HG03135 (cell line): ENCODE data around the gene NBR1.
"Not testable (repeated sequence)": the region's sequence is repeated elsewhere in the genome, so short reads cannot be mapped to it uniquely, and the experiment has no call there.

Experiments used
- ATAC-seq: cut with Tn5 transposase; IDR thresholded peaks from one replicate; pipeline ENCODE4 v1.9.1; 2021; ENCODE audit warnings: mild to moderate bottlenecking, moderate library complexity; ENCODE audit not compliant: unreplicated experiment

NBR1 gene, protein sequence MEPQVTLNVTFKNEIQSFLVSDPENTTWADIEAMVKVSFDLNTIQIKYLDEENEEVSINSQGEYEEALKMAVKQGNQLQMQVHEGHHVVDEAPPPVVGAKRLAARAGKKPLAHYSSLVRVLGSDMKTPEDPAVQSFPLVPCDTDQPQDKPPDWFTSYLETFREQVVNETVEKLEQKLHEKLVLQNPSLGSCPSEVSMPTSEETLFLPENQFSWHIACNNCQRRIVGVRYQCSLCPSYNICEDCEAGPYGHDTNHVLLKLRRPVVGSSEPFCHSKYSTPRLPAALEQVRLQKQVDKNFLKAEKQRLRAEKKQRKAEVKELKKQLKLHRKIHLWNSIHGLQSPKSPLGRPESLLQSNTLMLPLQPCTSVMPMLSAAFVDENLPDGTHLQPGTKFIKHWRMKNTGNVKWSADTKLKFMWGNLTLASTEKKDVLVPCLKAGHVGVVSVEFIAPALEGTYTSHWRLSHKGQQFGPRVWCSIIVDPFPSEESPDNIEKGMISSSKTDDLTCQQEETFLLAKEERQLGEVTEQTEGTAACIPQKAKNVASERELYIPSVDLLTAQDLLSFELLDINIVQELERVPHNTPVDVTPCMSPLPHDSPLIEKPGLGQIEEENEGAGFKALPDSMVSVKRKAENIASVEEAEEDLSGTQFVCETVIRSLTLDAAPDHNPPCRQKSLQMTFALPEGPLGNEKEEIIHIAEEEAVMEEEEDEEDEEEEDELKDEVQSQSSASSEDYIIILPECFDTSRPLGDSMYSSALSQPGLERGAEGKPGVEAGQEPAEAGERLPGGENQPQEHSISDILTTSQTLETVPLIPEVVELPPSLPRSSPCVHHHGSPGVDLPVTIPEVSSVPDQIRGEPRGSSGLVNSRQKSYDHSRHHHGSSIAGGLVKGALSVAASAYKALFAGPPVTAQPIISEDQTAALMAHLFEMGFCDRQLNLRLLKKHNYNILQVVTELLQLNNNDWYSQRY

GRCh38 chr17:43170766-43171585 is at the start of gene NBR1:
TSS of gene NBR1 (plus strand) at chr17:43171214. CDS start at chr17:43175800, 4,586 bp downstream.
- ATAC-seq, result peak; percentile 74

- peak; percentile 94 for ATAC-seq
Measured at GRCh38 chr17:43125133-43125966, 45.7 kb upstream of the NBR1 start, which contains the start of gene BRCA1. TSS of gene BRCA1 (minus strand) at chr17:43125364. CDS start at chr17:43124096, 1,268 bp downstream.

DNA sequence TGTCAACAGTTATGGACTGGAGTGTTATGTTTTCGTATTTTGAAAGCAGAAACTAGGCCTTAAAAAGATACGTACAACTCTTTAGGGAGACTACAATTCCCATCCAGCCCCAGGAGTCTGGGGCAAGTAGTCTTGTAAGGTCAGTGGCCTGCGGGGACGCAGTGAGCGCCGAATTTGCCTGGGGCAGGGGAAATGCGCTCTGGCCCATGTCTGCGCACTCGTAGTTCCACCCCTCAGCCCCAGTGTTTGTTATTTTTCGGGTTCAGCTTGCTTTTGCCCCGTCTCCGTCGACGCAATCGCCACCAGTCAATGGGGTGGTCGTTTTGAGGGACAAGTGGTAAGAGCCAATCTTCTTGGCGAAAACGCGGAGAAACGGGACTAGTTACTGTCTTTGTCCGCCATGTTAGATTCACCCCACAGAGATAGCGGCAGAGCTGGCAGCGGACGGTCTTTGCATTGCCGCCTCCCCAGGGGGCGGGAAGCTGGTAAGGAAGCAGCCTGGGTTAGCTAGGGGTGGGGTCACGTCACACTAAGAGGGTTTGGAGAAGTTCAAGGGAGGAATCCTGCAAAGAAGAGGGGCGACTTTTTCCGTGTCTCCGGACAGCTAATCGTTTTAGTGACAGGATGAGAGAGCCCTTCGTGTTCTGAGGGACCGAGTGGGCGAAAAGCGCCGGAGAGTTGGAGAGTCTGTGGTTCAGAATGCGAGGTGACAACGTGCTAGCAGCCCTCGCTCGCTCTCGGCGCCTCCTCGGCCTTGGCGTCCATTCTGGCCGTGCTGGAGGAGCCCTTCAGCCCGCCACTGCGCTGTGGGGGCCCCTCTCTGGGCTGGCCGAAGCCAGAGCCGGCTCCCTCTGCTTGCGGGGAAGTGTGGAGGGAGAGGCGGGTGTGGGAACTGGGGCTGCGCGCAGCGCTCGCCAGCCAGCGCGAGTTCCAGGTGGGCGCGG is 44.8 kb upstream of the NBR1 start:
- no peak for ATAC-seq

GRCh38 chr17:43126911-43127290 is 44.1 kb upstream of the NBR1 start:
- ATAC-seq, result no peak

- not testable (repeated sequence) for ATAC-seq
Measured at GRCh38 chr17:43127333-43127876, 43.6 kb upstream of the NBR1 start.

GRCh38 chr17:43129671-43130010 is 41.4 kb upstream of the NBR1 start:
- no peak for ATAC-seq

DNA sequence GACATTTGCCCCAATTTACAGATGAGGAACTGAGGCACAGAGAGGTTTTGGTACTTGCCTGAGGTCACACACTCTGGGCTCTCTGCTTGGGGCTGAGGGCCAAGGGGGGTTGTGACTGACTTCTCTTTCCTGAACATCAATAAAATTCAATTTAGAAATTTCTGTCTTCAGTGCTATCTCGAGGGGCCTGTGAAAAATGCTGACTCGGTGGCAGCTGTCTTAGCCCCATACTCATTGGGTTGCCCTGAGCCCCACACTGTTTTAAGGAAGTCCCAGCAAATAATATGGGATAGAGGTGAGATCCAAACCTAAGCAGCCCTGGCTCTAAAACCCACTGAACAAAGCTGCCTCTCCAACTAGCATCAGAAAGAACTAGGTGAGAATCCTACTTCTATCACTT is 38.9 kb upstream of the NBR1 start:
- no peak for ATAC-seq

- ATAC-seq, result not testable (repeated sequence)
Measured at GRCh38 chr17:43133439-43133838, 37.6 kb upstream of the NBR1 start.

DNA sequence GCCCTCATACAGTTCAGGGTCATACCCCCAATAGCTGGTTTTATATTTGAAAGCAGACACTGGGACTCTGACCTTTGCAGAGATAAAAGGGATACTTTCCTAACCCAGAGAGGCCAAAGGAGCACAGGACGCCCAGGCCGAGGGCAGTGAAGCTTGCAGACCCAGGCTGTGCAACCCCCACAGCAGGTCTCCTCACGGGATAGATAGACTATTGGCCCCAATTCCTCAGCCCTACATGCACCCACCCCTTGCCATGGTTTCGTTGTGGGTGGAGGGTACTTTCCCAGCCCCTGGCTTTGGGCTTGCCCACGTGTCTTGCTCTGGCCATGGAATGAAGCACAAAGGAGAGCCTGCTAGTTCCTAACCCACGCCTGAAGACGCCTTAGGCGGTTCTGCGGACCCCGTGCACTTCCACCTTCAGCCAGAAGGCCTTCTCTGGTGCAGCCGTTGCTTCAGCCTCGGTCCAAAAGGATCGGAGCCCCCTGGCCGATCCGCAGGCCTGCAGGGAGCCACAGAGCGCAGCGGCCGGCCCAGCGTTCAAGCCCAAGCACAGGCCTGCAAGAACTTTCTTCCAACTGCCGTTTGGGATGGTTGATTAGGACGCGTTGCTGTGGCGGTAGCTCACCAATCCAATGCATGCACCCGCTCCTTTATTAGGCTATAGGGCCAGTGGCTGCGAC is 36.1 kb upstream of the NBR1 start:
- ATAC-seq, result no peak

- ATAC-seq, result no peak
Measured at GRCh38 chr17:43135454-43135819, 35.6 kb upstream of the NBR1 start.

DNA sequence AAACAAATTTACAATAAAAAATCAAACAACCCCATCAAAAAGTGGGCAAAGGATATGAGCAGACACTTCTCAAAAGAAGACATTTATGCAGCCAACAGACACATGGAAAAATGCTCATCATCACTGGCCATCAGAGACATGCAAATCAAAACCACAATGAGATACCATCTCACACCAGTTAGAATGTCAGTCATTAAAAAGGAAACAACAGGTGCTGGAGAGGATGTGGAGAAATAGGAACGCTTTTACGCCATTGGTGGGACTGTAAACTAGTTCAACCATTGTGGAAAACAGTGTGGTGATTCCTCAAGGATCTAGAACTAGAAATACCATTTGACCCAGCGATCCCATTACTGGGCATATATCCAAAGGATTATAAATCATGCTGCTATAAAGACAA is 34.4 kb upstream of the NBR1 start:
- ATAC-seq, result not testable (repeated sequence)

- not testable (repeated sequence) for ATAC-seq
Measured at GRCh38 chr17:43138531-43138930, 32.5 kb upstream of the NBR1 start.

DNA sequence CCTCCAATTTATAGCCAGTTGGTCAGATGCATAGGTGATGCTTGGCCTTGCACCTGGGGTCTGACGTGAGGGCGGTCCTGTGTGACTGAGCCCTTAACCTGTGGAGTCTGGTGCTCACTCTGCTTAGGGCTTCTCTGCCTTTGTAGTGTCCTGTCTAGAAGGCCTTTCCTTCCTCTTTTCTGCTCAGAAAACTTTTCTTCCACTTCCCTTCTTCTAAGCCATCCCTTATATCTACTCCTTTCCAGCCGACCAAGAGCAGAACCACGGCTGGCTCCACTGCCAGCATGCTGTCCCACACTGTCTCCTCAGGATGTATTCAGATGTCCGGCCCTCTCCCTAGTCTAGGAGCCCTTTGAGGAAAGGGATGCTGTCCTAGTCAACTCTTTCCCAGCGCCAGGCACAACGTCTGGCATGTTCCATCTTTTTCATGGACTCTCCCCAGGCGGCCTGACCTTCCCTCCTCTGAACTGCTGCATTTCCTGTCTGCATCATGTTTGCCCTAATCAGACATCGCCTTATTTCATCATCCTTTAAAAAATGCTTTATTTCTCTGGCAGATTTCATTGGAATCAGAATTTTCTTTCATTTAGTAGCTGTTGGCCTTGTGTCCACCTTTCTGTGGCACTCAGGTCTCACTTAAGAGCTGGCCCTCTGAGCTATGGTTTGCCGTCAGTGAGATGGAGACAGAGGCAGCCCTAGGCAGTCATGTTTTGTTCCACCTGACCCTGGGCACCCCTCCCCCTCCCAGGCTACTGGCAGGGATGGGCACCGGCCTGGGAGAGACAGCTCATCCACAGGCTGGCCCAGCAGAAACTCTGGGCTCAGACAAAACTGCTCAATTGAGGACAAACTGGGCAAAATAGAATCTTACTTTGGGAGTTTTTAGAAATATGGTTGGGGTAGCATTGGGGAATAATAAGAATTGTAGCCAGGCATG is 30.4 kb upstream of the NBR1 start:
- no peak for ATAC-seq

DNA sequence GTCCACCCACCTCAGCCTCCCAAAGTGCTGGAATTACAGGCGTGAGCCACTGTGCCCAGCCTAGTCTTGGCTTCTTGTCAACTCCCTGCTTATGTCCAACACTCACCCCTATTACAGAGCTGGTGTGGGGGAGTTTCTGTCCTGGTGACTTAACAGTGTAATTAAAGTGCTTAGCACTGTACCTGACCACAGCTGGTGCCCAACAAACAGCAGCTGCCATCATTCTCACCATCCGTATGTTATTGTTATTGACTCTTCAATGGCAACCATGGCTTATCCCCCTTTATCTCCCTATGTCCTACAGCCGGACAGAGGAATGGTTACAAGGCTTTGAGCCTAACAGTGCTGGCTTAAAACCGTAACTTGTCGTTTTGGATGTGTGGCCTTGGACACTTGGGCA is 28.9 kb upstream of the NBR1 start:
- ATAC-seq, result no peak

GRCh38 chr17:43143201-43143600 is 27.8 kb upstream of the NBR1 start:
- ATAC-seq, result no peak

GRCh38 chr17:43146649-43147048 is 24.4 kb upstream of the NBR1 start:
- no peak for ATAC-seq

- no peak for ATAC-seq
Measured at GRCh38 chr17:43151880-43152456, 19.0 kb upstream of the NBR1 start.
